Heart right ventricle (tissue), 16 donors: ENCODE data around the gene DBI. TPM values are rescaled to one million over a fixed set of nuclear protein-coding genes. Genes with fewer than 3 reads are reported as not detected.
A peak's percentile ranks its signal among the peaks of the same experiment; 100 is the strongest.
"Not testable (repeated sequence)": the region's sequence is repeated elsewhere in the genome, so short reads cannot be mapped to it uniquely, and the experiment has no call there.

Source experiments
- ATAC-seq, 8 donors: fragments of 200-7000 bp; cut with Tn5 transposase; one replicate each; pipeline ENCODE4 v1.9.1; 2020; ENCODE audit warnings: mild to moderate bottlenecking in 8 of 8, moderate library complexity in 8 of 8, moderate number of reproducible peaks in 1 of 8
- DNase-seq, 2 donors: peaks; one replicate each; pipeline ENCODE4 v3.0.0-alpha.2; 2020
- H3K27ac ChIP-seq, 10 donors: fragments of 200-600 bp; sonication (generic) in 2 of 10; one replicate each; pipeline versions ENCODE4 v1.5.0 to v1.8.0; 2020 to 2022; ENCODE audit warnings: mild to moderate bottlenecking in 3 of 10
- H3K27me3 ChIP-seq, 7 donors: fragments of 200-600 bp; one replicate each; pipeline ENCODE4 v1.8.0; 2021 to 2022; ENCODE audit warnings: mild to moderate bottlenecking in 2 of 7
- H3K36me3 ChIP-seq, 9 donors: fragments of 200-600 bp; sonication (generic) in 1 of 9; one replicate each; pipeline versions ENCODE4 v1.5.0 to v1.8.0; 2020 to 2022; ENCODE audit warnings: mild to moderate bottlenecking in 2 of 9
- H3K4me1 ChIP-seq, 9 donors: fragments of 200-600 bp; sonication (generic) in 1 of 9; one replicate each; pipeline versions ENCODE4 v1.5.0 to v1.8.0; 2020 to 2022; ENCODE audit warnings: mild to moderate bottlenecking in 4 of 9
- H3K4me3 ChIP-seq, 10 donors: fragments of 200-600 bp; sonication (generic) in 2 of 10; one replicate each; pipeline versions ENCODE4 v1.5.0 to v1.8.0; 2020 to 2022; ENCODE audit warnings: mild to moderate bottlenecking in 7 of 10, moderate library complexity in 2 of 10
- H3K9me3 ChIP-seq, 11 donors: fragments of 200-600 bp in 10 of 11; sonication (generic) in 2 of 11; one replicate each; pipeline versions ENCODE4 v1.5.0 to v1.8.0; 2013 to 2022; ENCODE audit warnings: mild to moderate bottlenecking in 2 of 11, control low read depth in 1 of 11, moderate library complexity in 1 of 11
- CTCF ChIP-seq, 9 donors: fragments of 200-600 bp; sonication (generic) in 2 of 9; IDR thresholded peaks; one replicate each; pipeline versions ENCODE4 v1.5.0 to v1.8.0; 2021 to 2022; ENCODE audit warnings: antibody characterized with exemption in 9 of 9, mild to moderate bottlenecking in 5 of 9, moderate library complexity in 1 of 9
- WGBS, 2 donors: extraction: QIAGEN DNeasy Blood & Tissue Kit; methylation state at CpG; one replicate each; pipeline ENCODE4 v1.1.7; 2013; ENCODE audit warnings: inconsistent platforms in 1 of 2; 5-methylcytosine and 5-hydroxymethylcytosine counted together
- intact Hi-C, 10 donors: fragments of 100-400 bp; cut with DNase I; formaldehyde crosslinking; loops; one replicate each; pipeline versions ENCODE4 v1.11.1 to v1.14.2; 2022
- polyA plus RNA-seq, 2 donors: library from polyadenylated mRNA; stranded (reverse); fragments of 200-250 nt; gene quantifications; one replicate each; pipeline ENCODE4 v1.2.3, GENCODE V29; 2013
- total RNA-seq, 10 donors: library from RNA; stranded (reverse); fragmentation: NEBNext Ultra II Directional in 3 of 10; extraction: Animal tissue kit (Norgen Biotek cat#: 25700) in 3 of 10; gene quantifications; one replicate each; pipeline versions ENCODE4 v1.2.1 to v1.2.4, GENCODE V29; 2021 to 2023
- donor health status: Arrhythmogenic right ventricular cardiomyopathy.
- donor health status: ischemic (EF 13 %, LVEDD 7.1; RV severe dilation, severe dysfunction).
- donor health status: healthy with polysubstance abuse.
- donor health status: DM: no; HTN: yes; CAD: no.
- donor health status: DM: no; HTN: no; CAD: no.
- donor health status: ischemic (EF 25% LVEDD 6.9; RV normal size, moderate dysfunction).
- donor health status: ischemic (EF 25% LVEDD 5.7; RV mildly dilated, moderate dysfunction).
- donor health status: healthy.
- donor health status: DM: yes; HTN: yes; CAD: no.
- donor health status: Ischemic cardiomyopathy.
- donor health status: ischemic (EF 35%, LVEDD 5.7; RV mildly dilated, moderate dysfunction).
- donor health status: nonischemic (EF 11% LVEDD 7.7; RV severe dilation, severe dysfunction).
- donor health status: DM: yes; HTN: yes; CAD: no.
- donor health status: PGD.
- donor health status: ischemic (EF 29% LVEDD 5.4; RV normal size, mild dysfunction).
- donor health status: nonischemic (EF 23%, LVEDD 6.1; RV moderate dilation, normal function).

Gene DBI
- total and polyA plus RNA-seq, 12 donors, result 195 to 502 (median 274) TPM

GRCh38 chr2:119397196-119397595 is 30.4 kb downstream of the DBI start:
- Histone ChIP-seq H3K36me3 (no peaks in the 10 kb centered on the region), H3K4me1 (peaks cover 0 to 3% (median 0%) of the 10 kb centered on the region in 9 donors), H3K27ac (no peak overlapping the region), H3K9me3 (no peaks in the 10 kb centered on the region), H3K4me3 (no peak overlapping the region), H3K27me3 (no peaks in the 10 kb centered on the region)
- intact Hi-C loops, result no loop called here
- ATAC-seq, result no peak
- WGBS, 2 donors, result 86 to 89% methylated on average over 6 of the region's 6 CpGs
- no peak for TF ChIP-seq CTCF (IDR thresholded peaks at IDR 0.05)
- no peak for DNase-seq

DNA sequence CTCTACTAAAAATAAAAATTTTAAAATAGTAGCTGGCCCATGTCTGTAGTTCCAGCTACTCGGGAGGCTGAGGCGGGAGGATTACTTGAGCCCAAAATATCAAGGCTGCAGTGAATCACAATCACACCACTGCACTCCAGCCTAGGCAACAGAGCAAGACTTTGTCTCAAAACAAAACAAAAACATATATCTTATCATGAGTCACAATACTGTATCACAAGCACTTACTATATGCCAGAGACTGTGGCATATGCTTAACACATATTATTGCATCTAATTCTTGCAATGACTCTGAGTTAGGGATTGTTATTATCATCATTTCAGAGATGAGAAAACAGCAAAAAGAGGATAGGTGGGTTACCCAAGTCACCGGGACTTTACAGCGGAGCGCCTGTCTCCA is 35.3 kb downstream of the DBI start:
- intact Hi-C loops, result loop anchor here in 3 of 10 donors (10.0 kb wide), 2 partner anchors 243 to 253 kb away; no protein-coding TSS in a partner anchor
- H3K4me3 ChIP-seq, result no peak overlapping the region
- ATAC-seq (no peak), DNase-seq (no peak)
- no peaks in the 10 kb centered on the region for H3K27me3 ChIP-seq
- peaks cover 0 to 5% (median 0%) of the 10 kb centered on the region in 11 donors for H3K9me3 ChIP-seq
- TF ChIP-seq CTCF (IDR thresholded peaks at IDR 0.05), result no peak
- peak overlapping the region in 5 of 10 donors; percentile 26 to 58 (median 40) for H3K27ac ChIP-seq
- WGBS, 2 donors, result 80% methylated on average over 5 of the region's 5 CpGs
- no peaks in the 10 kb centered on the region for H3K36me3 ChIP-seq
- H3K4me1 ChIP-seq, result peaks cover 0 to 10% (median 6%) of the 10 kb centered on the region in 9 donors

- Histone ChIP-seq H3K4me1 (peaks cover 0 to 12% (median 6%) of the 10 kb centered on the region in 9 donors), H3K4me3 (no peak overlapping the region), H3K27me3 (no peaks in the 10 kb centered on the region), H3K36me3 (no peaks in the 10 kb centered on the region), H3K9me3 (peaks cover 0 to 5% (median 0%) of the 10 kb centered on the region in 11 donors), H3K27ac (peak overlapping the region in 9 of 10 donors; percentile 3 to 58 (median 40))
- intact Hi-C loops, result loop anchor here in 3 of 10 donors (10.0 kb wide), 2 partner anchors 242 to 252 kb away; no protein-coding TSS in a partner anchor
- no peak for TF ChIP-seq CTCF (IDR thresholded peaks at IDR 0.05)
- 65 to 76% methylated on average over 10 of the region's 10 CpGs for WGBS, 2 donors
- ATAC-seq (peak; percentile 69 to 92 (median 82)), DNase-seq (peak in 1 of 2 donors; percentile 60)
These were observed 36.1 kb downstream of the DBI start for GRCh38 chr2:119402645-119403560.

- not testable (repeated sequence) for H3K4me3 ChIP-seq, H3K27ac ChIP-seq, H3K27me3 ChIP-seq, H3K9me3 ChIP-seq, ATAC-seq, H3K36me3 ChIP-seq, DNase-seq
- intact Hi-C loops, result loop anchor here in 3 of 10 donors (10.0 kb wide), 2 partner anchors 241 to 251 kb away; no protein-coding TSS in a partner anchor
- H3K4me1 ChIP-seq, result peaks cover 0 to 16% (median 6%) of the 10 kb centered on the region in 9 donors
- 86 to 90% methylated on average over 12 of the region's 12 CpGs for WGBS, 2 donors
These were observed 36.8 kb downstream of the DBI start for GRCh38 chr2:119403618-119404017.
